Measurements from ENCODE around the gene TOM1. TPM values are rescaled to one million over a fixed set of nuclear protein-coding genes. Genes with fewer than 3 reads are reported as not detected.

Gene TOM1
- total RNA-seq, 1 donor = 48.8 TPM

GRCh38 chr22:35264986-35265385 is 34.7 kb upstream of the TOM1 start:
- no peak overlapping the region for H3K4me3 ChIP-seq (ENCODE audit: low read depth, low read length)
- TF ChIP-seq CTCF (IDR thresholded peaks at IDR 0.05; ENCODE audit: insufficient read depth, low read length) = no peak
- no peak for DNase-seq (ENCODE audit: low read depth)

GRCh38 chr22:35266277-35266676 is 33.4 kb upstream of the TOM1 start:
- no peak for DNase-seq (ENCODE audit: low read depth)
- no peak for TF ChIP-seq CTCF (IDR thresholded peaks at IDR 0.05; ENCODE audit: insufficient read depth, low read length)
- no peak overlapping the region for H3K4me3 ChIP-seq (ENCODE audit: low read depth, low read length)

DNA sequence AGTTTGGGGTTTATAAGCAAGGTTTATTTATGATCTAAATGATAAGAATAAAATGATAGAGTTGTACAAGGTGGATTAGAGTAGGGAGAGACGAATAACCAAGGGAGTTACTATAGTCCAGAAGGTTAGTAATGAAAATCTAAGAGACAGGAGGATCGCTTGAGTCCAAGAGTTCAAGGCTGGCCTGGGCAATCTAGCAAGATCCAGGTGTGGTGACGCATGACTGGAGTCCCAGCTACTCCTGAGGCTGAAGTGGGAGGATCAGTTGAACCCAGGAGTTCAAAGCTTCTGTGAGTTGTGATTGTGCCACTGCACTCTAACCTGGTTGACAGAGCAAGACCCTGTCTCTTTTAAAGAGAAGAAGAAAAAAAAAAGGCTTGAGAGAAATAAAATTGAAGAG is 30.1 kb upstream of the TOM1 start:
- DNase-seq (ENCODE audit: low read depth) = no peak
- H3K4me3 ChIP-seq (ENCODE audit: low read depth, low read length) = no peak overlapping the region
- TF ChIP-seq CTCF (IDR thresholded peaks at IDR 0.05; ENCODE audit: insufficient read depth, low read length) = no peak

- H3K4me3 ChIP-seq (ENCODE audit: low read depth, low read length) = no peak overlapping the region
- TF ChIP-seq CTCF (IDR thresholded peaks at IDR 0.05; ENCODE audit: insufficient read depth, low read length) = no peak
- no peak for DNase-seq (ENCODE audit: low read depth)
Observed at GRCh38 chr22:35274154-35274871, 25.4 kb upstream of the TOM1 start.

- TF ChIP-seq CTCF (IDR thresholded peaks at IDR 0.05; ENCODE audit: insufficient read depth, low read length) = no peak
- no peak for DNase-seq (ENCODE audit: low read depth)
- no peak overlapping the region for H3K4me3 ChIP-seq (ENCODE audit: low read depth, low read length)
Observed at GRCh38 chr22:35275580-35275979, 24.1 kb upstream of the TOM1 start.

DNA sequence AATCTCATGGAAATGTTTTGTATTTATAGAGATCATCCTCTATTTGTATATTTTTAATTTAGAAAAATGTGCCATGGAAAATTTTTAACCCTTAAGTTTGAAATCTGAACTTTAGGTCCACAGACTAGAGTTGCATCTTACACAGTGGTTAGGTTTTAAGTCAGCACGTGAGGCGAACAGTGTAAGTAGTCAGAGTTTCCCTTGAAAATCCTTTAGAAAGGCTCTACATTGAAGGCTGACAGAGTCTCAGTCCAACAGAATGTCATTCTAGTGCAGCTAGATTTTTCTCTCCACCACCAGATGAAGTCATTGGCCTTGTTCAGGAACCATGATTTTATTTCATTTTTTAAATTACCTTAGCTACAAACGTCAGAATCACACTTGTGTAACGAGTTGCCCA is 23.7 kb upstream of the TOM1 start:
- TF ChIP-seq CTCF (IDR thresholded peaks at IDR 0.05; ENCODE audit: insufficient read depth, low read length) = no peak

GRCh38 chr22:35288116-35288515 is 11.6 kb upstream of the TOM1 start:
- no peak for TF ChIP-seq CTCF (IDR thresholded peaks at IDR 0.05; ENCODE audit: insufficient read depth, low read length)
- no peak for DNase-seq (ENCODE audit: low read depth)
- no peak overlapping the region for H3K4me3 ChIP-seq (ENCODE audit: low read depth, low read length)

More for the DNA sequence above, 23.7 kb upstream of the TOM1 start:
- DNase-seq (ENCODE audit: low read depth) = no peak
- no peak overlapping the region for H3K4me3 ChIP-seq (ENCODE audit: low read depth, low read length)
